Caco-2 (cell line): ENCODE data around the gene SPSB4. TPM values are rescaled to one million over a fixed set of nuclear protein-coding genes. Genes with fewer than 3 reads are reported as not detected.

Experiments used
- BruUV-seq: library from RNA; stranded (reverse); fragments of 400-500 nt; replicated peaks from 2 replicates; lab custom pipeline; 2021; lab: Mats Ljungman, UMichigan
- CTCF ChIA-PET: fragments of 300-600 bp; sonication (Branson Sonifier 250); formaldehyde crosslinking; loops from one replicate; lab custom pipeline; 2022; ENCODE audit warnings: antibody characterized with exemption; lab: Charles Lee
- POLR2A ChIA-PET: fragments of 300-600 bp; sonication (Branson Sonifier 250); formaldehyde crosslinking; loops from one replicate; lab custom pipeline; 2022; ENCODE audit warnings: antibody characterized with exemption; lab: Charles Lee
- DNase-seq, 2 experiments: peaks; one replicate each; pipeline versions ENCODE4 v3.0.0 to v3.0.0-alpha.2; 2020 to 2022
- H3K27me3 ChIP-seq: replicated peaks from 2 replicates; pipeline ENCODE4 v1.6.0; 2011; ENCODE audit warnings: low read length; ENCODE audit not compliant: control insufficient read depth, insufficient read depth
- H3K36me3 ChIP-seq: 2 replicates; pipeline ENCODE4 v1.5.1; 2011; ENCODE audit warnings: low read length; ENCODE audit not compliant: control insufficient read depth, insufficient read depth
- H3K4me1 ChIP-seq: fragments of 250-450 bp; sonication (Bioruptor Pico); 2 replicates; pipeline ENCODE4 v1.5.1; 2020; ENCODE audit warnings: mild to moderate bottlenecking
- H3K4me3 ChIP-seq: 2 replicates; pipeline ENCODE4 v1.5.1; 2011; ENCODE audit warnings: low read depth, mild to moderate bottlenecking, control low read depth, low read length
- H3K9me3 ChIP-seq: fragments of 250-450 bp; sonication (Bioruptor Pico); 2 replicates; pipeline ENCODE4 v1.5.1; 2020; ENCODE audit warnings: mild to moderate bottlenecking, moderate library complexity
- H3K27ac Mint-ChIP-seq: one replicate; pipeline ENCODE4 v1.8.0; 2022; ENCODE audit warnings: mixed read lengths; ENCODE audit not compliant: unreplicated experiment
- H3K27me3 Mint-ChIP-seq: one replicate; pipeline ENCODE4 v1.8.0; 2022; ENCODE audit warnings: mixed read lengths; ENCODE audit not compliant: insufficient read depth, unreplicated experiment
- H3K36me3 Mint-ChIP-seq: one replicate; pipeline ENCODE4 v1.8.0; 2022; ENCODE audit warnings: mild to moderate bottlenecking, mixed read lengths; ENCODE audit not compliant: insufficient read depth, unreplicated experiment
- H3K4me1 Mint-ChIP-seq: one replicate; pipeline ENCODE4 v1.8.0; 2022; ENCODE audit warnings: low read depth, mixed read lengths; ENCODE audit not compliant: unreplicated experiment
- H3K4me3 Mint-ChIP-seq: one replicate; pipeline ENCODE4 v1.8.0; 2022; ENCODE audit warnings: mild to moderate bottlenecking, moderate library complexity, mixed read lengths; ENCODE audit not compliant: unreplicated experiment
- H3K9me3 Mint-ChIP-seq: one replicate; pipeline ENCODE4 v1.8.0; 2022; ENCODE audit warnings: mixed read lengths; ENCODE audit not compliant: unreplicated experiment
- CTCF ChIP-seq, 2 experiments: fragments of 200-600 bp in 1 of 2; IDR thresholded peaks; 1 replicate in 1 of 2; 2 replicates in 1 of 2; pipeline versions ENCODE4 v1.5.1 to v1.8.0; 2011 to 2022; ENCODE audit warnings: antibody characterized with exemption in 1 of 2, control low read depth in 1 of 2, inconsistent platforms in 1 of 2, low read depth in 1 of 2, low read length in 1 of 2, mild to moderate bottlenecking in 1 of 2, moderate library complexity in 1 of 2; ENCODE audit not compliant: insufficient read depth in 1 of 2, severe bottlenecking in 1 of 2, unreplicated experiment in 1 of 2
- intact Hi-C: fragments of 100-400 bp; cut with micrococcal nuclease; formaldehyde crosslinking; loops from one replicate; pipeline ENCODE4 v1.10.0; 2022; ENCODE audit not compliant: unreplicated experiment
- total RNA-seq: library from RNA; stranded (reverse); gene quantifications from 2 replicates; pipeline ENCODE4 v1.2.3, GENCODE V29; 2022

SPSB4 gene
- total RNA-seq, 1 experiment from 2014 or later = not detected

GRCh38 chr3:141122455-141123030, 71.4 kb downstream of the SPSB4 start:
- Mint-ChIP-seq H3K4me1 (no peaks in the 10 kb centered on the region), H3K9me3 (peaks cover 8% of the 10 kb centered on the region), H3K4me3 (no peak overlapping the region), H3K27me3 (peaks cover 19% of the 10 kb centered on the region), H3K36me3 (no peaks in the 10 kb centered on the region), H3K27ac (no peak overlapping the region)
- Histone ChIP-seq H3K4me3 (no peak overlapping the region), H3K27me3 (no peaks in the 10 kb centered on the region; the same call in 1 of the 2 replicates), H3K9me3 (no peaks in the 10 kb centered on the region), H3K4me1 (no peaks in the 10 kb centered on the region), H3K36me3 (no peaks in the 10 kb centered on the region)
- no peak for TF ChIP-seq CTCF (IDR thresholded peaks at IDR 0.05; ENCODE audit: insufficient read depth in 1 of 2, low read depth in 1 of 2, low read length in 1 of 2, severe bottlenecking in 1 of 2, unreplicated experiment in 1 of 2)
- DNase-seq = no peak
- intact Hi-C loops = no loop called here
- CTCF ChIA-PET = no interaction called here
- POLR2A ChIA-PET = no interaction called here
- BruUV-seq = no TSS peak

GRCh38 chr3:141123677-141124410, 72.7 kb downstream of the SPSB4 start:
- H3K9me3 Mint-ChIP-seq = peaks cover 8% of the 10 kb centered on the region
- ChIA-PET POLR2A (no interaction called here), CTCF (no interaction called here)
- H3K27me3 Mint-ChIP-seq = peaks cover 19% of the 10 kb centered on the region
- H3K36me3 Mint-ChIP-seq = no peaks in the 10 kb centered on the region
- Histone ChIP-seq H3K4me3 (no peak overlapping the region), H3K27me3 (no peaks in the 10 kb centered on the region; the same call in 1 of the 2 replicates), H3K4me1 (no peaks in the 10 kb centered on the region), H3K36me3 (no peaks in the 10 kb centered on the region), H3K9me3 (no peaks in the 10 kb centered on the region)
- no TSS peak for BruUV-seq
- no peak for TF ChIP-seq CTCF (IDR thresholded peaks at IDR 0.05; ENCODE audit: insufficient read depth in 1 of 2, low read depth in 1 of 2, low read length in 1 of 2, severe bottlenecking in 1 of 2, unreplicated experiment in 1 of 2)
- no peaks in the 10 kb centered on the region for H3K4me1 Mint-ChIP-seq
- H3K4me3 Mint-ChIP-seq = no peak overlapping the region
- DNase-seq = no peak
- intact Hi-C loops = no loop called here
- H3K27ac Mint-ChIP-seq = no peak overlapping the region

- CTCF ChIA-PET = no interaction called here
- Histone ChIP-seq H3K9me3 (no peaks in the 10 kb centered on the region), H3K4me1 (no peaks in the 10 kb centered on the region), H3K4me3 (no peak overlapping the region), H3K36me3 (no peaks in the 10 kb centered on the region), H3K27me3 (no peaks in the 10 kb centered on the region; the same call in 1 of the 2 replicates)
- H3K9me3 Mint-ChIP-seq = peaks cover 5% of the 10 kb centered on the region
- no TSS peak for BruUV-seq
- POLR2A ChIA-PET = no interaction called here
- no peaks in the 10 kb centered on the region for H3K36me3 Mint-ChIP-seq
- H3K27ac Mint-ChIP-seq = no peak overlapping the region
- no peak for TF ChIP-seq CTCF (IDR thresholded peaks at IDR 0.05; ENCODE audit: insufficient read depth in 1 of 2, low read depth in 1 of 2, low read length in 1 of 2, severe bottlenecking in 1 of 2, unreplicated experiment in 1 of 2)
- intact Hi-C loops = no loop called here
- H3K4me3 Mint-ChIP-seq = no peak overlapping the region
- peaks cover 18% of the 10 kb centered on the region for H3K27me3 Mint-ChIP-seq
- H3K4me1 Mint-ChIP-seq = no peaks in the 10 kb centered on the region
- DNase-seq = no peak
These were observed 73.6 kb downstream of the SPSB4 start for GRCh38 chr3:141124715-141125114.
